Dendritic cell treated with granulocyte-macrophage colony-stimulating factor and Interleukin-4, amounts not matched to agents 40 ng/mL and 50 ng/mL, for 4 days (primary cell): ENCODE data around the gene WBP1.
"Not testable (repeated sequence)": the region's sequence is repeated elsewhere in the genome, so short reads cannot be mapped to it uniquely, and the experiment has no call there.

Experiments used
- H3K27ac Mint-ChIP-seq: one replicate; pipeline ENCODE4 v1.8.0; 2022; ENCODE audit warnings: mild to moderate bottlenecking, mixed read lengths
- H3K27me3 Mint-ChIP-seq: one replicate; pipeline ENCODE4 v1.8.0; 2022; ENCODE audit warnings: mild to moderate bottlenecking, mixed read lengths
- H3K36me3 Mint-ChIP-seq: one replicate; pipeline ENCODE4 v1.8.0; 2022; ENCODE audit warnings: low read depth, mixed read lengths
- H3K4me1 Mint-ChIP-seq: one replicate; pipeline ENCODE4 v1.8.0; 2022; ENCODE audit warnings: low read depth, mixed read lengths
- H3K4me3 Mint-ChIP-seq: one replicate; pipeline ENCODE4 v1.8.0; 2022; ENCODE audit warnings: mild to moderate bottlenecking, moderate library complexity, mixed read lengths
- H3K9me3 Mint-ChIP-seq: one replicate; pipeline ENCODE4 v1.8.0; 2022; ENCODE audit warnings: mixed read lengths
- intact Hi-C: fragments of 100-400 bp; cut with micrococcal nuclease; formaldehyde crosslinking; loops from one replicate; pipeline ENCODE4 v1.15.0; 2022

The WBP1 gene

DNA sequence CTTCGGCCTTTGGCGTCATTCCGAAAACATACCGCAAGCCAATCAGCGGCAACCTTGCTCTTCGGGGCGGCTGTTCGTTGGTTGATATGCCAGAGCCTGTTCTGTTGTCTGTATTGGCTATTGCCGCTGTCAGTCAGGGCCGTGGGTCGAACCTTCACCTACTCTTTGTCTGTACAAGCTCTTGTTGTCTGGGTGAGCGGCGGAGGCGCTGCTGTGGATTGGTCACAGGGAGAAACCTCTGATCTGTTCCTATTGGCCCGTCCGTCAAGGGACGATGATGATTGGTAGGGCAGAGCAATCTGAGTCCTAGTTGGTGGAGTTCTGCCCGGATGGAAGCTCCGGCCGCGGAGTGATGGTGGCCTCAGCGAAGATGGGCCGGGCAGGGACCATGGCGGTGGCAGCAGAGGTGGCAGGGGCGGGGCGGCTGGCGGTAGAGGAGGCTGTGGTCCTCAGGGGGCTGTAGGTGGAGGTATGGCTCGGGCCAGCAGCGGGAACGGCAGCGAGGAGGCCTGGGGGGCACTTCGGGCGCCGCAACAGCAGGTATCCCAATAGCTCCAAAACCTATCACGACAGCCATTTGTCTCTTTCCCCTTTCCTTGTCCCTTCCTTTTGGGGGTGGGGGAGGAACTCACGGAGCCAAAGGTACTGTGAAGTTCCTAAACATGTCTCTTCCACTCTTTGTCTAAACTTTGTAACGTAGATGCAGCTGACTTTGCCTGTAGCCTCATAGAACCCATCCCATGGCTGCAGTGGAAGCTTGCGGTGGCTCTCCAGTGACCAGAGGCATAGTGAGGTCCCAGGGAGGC, at the start of gene WBP1:
Gene WBP1, plus strand, starts transcription at position 307 of the 806 bp plus-strand sequence. Its CDS starts 165 bp downstream, at position 472.
- Mint-ChIP-seq H3K4me1 (peaks cover 60% of the 10 kb centered on the region), H3K27me3 (no peaks in the 10 kb centered on the region), H3K36me3 (peaks cover 75% of the 10 kb centered on the region), H3K27ac (peak within 1 kb of the TSS; percentile 94), H3K4me3 (peak within 1 kb of the TSS; percentile 85), H3K9me3 (no peaks in the 10 kb centered on the region)
- intact Hi-C loops, result loop anchor here (1.0 kb wide), 1 partner anchor 14 kb away; the partner anchor contains the start of gene MRPL53

DNA sequence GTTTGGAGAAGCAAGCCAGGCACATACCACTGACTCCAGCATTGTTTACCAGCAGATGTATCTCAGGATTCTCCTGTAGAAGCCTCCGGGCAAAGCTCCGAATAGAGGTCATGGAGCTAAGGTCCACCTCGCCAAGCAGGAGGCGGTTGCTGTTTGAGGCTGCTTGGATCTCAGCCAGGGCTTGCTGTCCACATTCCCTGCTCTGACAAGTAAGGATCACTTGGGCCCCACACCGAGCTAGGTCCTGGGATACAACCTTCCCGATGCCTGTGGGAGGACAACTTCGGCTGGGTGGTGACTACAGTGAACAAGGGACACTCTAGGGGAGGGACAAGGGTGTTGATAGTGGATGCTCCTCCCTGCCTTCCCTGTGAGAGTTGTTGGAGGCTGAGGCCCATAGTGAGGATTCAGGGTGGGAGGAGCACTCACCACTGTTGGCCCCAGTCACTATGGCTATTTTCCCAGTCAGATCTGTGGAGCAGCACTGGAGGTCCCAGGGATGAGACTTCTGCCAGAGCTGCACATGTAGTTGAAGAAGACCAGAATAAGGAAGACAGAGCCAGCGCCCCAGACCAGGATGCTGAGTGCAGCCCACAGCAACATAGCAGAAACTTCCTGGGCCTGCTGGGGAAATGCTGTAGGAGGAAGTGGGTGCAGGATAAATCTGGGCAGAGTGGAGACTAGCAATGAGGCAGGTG, 45.1 kb upstream of the WBP1 start:
- Mint-ChIP-seq H3K27ac (peak overlapping the region; percentile 71), H3K27me3 (peaks cover 30% of the 10 kb centered on the region), H3K4me3 (no peak overlapping the region), H3K9me3 (no peaks in the 10 kb centered on the region), H3K36me3 (no peaks in the 10 kb centered on the region), H3K4me1 (peaks cover 41% of the 10 kb centered on the region)
- intact Hi-C loops, result no loop called here

DNA sequence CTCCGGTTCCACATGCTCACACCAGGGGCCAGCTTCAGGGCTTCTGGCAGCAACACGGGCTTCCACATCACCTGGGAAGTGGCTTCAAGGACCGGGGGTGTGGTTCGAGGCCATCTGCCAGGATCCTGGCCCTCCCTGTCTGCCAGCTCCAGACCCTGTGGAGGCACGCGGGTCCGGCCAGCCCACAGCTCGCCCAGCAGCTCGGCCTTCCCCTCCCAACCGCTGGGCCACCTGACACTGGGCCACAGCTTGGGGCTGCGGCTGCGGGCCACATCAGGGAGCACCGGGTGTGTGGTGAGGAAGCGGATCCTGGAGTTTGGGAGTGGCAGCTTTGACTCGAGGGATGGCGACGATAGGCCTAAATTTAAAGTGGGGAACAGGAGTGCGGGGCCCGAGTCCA, 43.8 kb upstream of the WBP1 start:
- H3K4me3 Mint-ChIP-seq, result peak overlapping the region; percentile 70
- peak overlapping the region; percentile 71 for H3K27ac Mint-ChIP-seq
- peaks cover 25% of the 10 kb centered on the region for H3K27me3 Mint-ChIP-seq
- peaks cover 48% of the 10 kb centered on the region for H3K4me1 Mint-ChIP-seq
- no peaks in the 10 kb centered on the region for H3K36me3 Mint-ChIP-seq
- intact Hi-C loops, result no loop called here
- H3K9me3 Mint-ChIP-seq, result no peaks in the 10 kb centered on the region

DNA sequence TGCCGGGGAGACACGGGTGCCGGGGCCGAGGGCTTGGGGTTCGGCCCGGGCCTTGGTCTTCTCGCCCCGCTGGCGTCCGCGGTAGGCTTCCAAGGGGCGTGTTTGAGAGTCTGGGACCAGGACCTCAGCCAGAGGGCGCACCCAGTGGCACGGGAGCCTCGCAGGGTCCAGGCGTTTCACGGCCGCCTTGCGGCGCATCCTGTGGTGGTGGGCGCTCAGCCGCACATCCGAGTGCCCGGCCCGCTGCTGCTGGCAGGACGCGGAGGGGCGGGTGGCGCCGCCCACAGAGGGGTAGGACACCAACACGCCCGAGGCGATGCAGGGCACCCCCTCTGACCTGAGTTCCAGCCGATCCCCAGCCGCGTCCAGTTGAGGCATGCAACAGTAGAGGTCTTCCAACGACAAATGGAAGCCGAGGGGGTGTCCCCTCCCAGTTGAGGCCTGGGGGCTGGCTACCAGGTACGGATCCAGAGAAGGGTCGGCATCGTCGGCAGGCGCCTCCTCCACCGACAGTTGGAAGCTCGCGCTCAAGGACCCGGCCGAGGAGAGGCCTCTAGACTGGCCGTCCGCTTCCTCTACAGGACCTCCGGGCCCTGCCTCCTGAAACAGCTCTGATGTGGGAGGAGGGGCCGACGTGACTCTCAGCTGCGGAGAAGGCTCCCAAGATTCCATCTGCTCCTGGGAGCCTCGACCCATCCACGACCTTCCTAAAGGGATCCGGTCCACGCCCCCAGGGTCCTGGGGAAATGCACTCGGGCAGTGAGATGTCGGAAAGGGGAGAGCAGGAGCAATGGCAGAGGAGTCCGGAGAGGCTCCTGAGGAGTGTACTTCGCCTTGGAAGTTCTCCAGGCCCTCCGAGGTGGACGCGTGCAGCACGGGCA, 43.1 kb upstream of the WBP1 start:
- no peaks in the 10 kb centered on the region for H3K9me3 Mint-ChIP-seq
- intact Hi-C loops, result no loop called here
- H3K4me1 Mint-ChIP-seq, result peaks cover 53% of the 10 kb centered on the region
- peak overlapping the region; percentile 71 for H3K27ac Mint-ChIP-seq
- H3K27me3 Mint-ChIP-seq, result peaks cover 25% of the 10 kb centered on the region
- H3K4me3 Mint-ChIP-seq, result peak overlapping the region; percentile 70
- H3K36me3 Mint-ChIP-seq, result no peaks in the 10 kb centered on the region

DNA sequence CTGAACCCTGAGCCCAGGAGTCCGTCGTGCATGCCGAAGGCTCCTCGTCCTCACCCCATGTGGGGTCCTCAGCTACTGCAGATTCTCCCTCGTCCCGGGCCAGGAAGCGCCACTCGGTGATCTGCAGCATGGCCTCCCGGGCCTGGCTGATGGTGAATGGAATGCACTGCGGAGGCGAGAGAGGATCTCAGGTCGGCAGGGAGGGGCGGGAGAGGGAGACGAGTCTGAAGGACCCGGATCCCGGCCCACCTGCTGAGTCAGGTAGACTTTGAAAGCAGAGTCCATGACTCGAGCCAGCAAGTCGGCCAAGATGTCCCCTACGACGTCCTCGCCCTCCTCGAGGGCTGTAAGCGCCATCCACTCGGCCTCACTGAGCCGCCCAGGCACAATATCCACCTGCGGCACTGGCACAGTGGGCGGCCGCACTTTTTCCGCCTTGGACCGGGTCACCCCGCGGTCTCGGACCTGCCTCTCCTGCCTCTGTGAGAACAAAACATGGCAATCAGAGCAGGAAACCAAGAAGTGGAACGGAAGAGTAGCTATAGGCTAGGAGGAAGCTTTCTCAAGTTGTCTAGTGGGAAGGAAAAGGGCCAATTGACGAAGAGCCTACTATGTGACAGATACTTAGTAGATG, 42.4 kb upstream of the WBP1 start:
- Mint-ChIP-seq H3K27me3 (peaks cover 23% of the 10 kb centered on the region), H3K9me3 (no peaks in the 10 kb centered on the region), H3K4me3 (peak overlapping the region; percentile 70), H3K4me1 (peaks cover 60% of the 10 kb centered on the region), H3K27ac (peak overlapping the region; percentile 36), H3K36me3 (no peaks in the 10 kb centered on the region)
- intact Hi-C loops, result no loop called here

DNA sequence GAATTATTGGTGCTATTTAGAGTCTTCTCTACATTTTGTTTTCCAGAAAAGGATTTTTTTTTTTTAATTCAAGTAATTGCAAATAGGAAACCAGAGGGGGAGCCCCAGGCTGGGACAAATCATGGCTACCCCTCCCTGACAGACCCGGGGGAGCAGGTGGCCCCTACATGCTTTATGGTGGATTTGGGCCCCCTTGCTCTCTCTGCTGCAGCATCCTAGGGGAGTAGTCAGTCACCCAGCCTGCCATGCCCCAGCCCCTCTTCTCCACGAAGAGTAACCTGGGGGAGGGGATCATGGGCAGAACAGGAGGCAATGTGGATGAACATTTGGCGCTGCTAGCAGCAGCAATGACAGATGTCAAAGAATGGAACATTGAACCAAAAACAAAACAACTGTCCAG, 41.5 kb upstream of the WBP1 start:
- Mint-ChIP-seq H3K9me3 (no peaks in the 10 kb centered on the region), H3K27ac (no peak overlapping the region), H3K27me3 (peaks cover 22% of the 10 kb centered on the region), H3K4me3 (no peak overlapping the region), H3K4me1 (peaks cover 66% of the 10 kb centered on the region), H3K36me3 (peaks cover 7% of the 10 kb centered on the region)
- intact Hi-C loops, result no loop called here

DNA sequence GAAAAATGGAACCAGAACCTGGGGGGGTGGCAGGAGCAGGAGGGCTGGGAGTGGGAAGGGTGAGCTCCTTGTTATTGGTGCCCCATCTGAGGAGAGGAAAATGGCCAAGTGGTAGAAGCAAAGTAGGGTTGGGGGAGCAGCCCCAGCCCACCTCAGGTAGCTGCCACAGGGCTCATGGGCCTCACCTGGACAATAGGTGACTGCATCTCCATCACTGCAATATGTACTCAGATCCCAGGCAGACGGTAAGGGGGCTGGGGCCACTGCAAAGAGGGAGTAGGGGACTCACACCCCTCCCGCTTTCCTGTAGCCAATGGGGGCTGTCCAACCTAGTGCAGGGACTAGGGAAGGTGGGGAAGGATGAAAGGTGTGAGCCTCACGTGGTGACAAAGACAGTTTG, 41.0 kb upstream of the WBP1 start:
- no peaks in the 10 kb centered on the region for H3K9me3 Mint-ChIP-seq
- H3K36me3 Mint-ChIP-seq, result peaks cover 11% of the 10 kb centered on the region
- H3K4me3 Mint-ChIP-seq, result no peak overlapping the region
- intact Hi-C loops, result no loop called here
- peaks cover 24% of the 10 kb centered on the region for H3K27me3 Mint-ChIP-seq
- peaks cover 70% of the 10 kb centered on the region for H3K4me1 Mint-ChIP-seq
- H3K27ac Mint-ChIP-seq, result peak overlapping the region; percentile 48

DNA sequence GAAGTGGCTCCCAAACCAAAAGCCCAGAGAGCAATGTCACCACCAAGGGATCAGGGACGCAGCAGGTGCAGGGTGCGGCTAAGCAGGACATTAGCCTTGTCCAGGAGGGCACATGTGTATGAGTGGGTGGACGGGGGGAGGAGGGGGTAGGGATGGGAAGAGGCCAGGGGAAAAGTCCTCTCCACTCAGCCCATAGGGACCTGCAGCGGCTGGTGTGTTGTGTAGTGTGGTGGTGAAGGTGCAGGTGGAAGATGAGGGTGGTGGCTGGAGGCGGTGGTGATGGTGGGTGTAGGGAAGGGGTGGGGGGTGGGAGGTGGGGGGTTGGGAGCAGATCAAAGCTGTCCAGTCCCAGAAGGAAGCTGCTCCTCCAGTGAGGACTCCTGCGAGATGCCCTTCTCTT, 40.5 kb upstream of the WBP1 start:
- Mint-ChIP-seq H3K36me3 (peaks cover 11% of the 10 kb centered on the region), H3K27me3 (peaks cover 28% of the 10 kb centered on the region), H3K9me3 (no peaks in the 10 kb centered on the region), H3K4me3 (no peak overlapping the region), H3K4me1 (peaks cover 71% of the 10 kb centered on the region), H3K27ac (peak overlapping the region; percentile 48)
- intact Hi-C loops, result no loop called here

DNA sequence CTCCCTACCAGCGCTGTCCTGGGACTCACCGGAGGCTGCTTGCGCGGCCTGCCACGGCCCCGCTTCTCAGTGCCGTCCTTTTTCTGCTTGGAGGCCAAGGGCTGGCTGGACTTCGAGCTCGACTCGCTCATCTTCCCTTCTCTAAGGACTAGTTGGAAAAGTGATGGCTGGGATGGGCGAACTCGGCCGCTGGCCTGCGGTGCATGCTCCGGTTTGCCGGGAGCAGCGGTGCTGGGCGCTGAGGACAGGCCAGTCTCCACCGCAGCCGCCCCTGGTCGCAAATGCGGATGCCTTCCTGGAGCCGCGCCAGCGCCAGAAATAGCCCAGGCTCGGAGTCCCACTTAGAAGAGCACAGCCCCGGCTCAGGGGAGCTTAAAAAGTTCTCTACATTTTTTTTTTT, 39.9 kb upstream of the WBP1 start:
- H3K4me3 Mint-ChIP-seq, result no peak overlapping the region
- H3K27ac Mint-ChIP-seq, result peak overlapping the region; percentile 48
- intact Hi-C loops, result no loop called here
- peaks cover 68% of the 10 kb centered on the region for H3K4me1 Mint-ChIP-seq
- no peaks in the 10 kb centered on the region for H3K9me3 Mint-ChIP-seq
- peaks cover 11% of the 10 kb centered on the region for H3K36me3 Mint-ChIP-seq
- H3K27me3 Mint-ChIP-seq, result peaks cover 29% of the 10 kb centered on the region

DNA sequence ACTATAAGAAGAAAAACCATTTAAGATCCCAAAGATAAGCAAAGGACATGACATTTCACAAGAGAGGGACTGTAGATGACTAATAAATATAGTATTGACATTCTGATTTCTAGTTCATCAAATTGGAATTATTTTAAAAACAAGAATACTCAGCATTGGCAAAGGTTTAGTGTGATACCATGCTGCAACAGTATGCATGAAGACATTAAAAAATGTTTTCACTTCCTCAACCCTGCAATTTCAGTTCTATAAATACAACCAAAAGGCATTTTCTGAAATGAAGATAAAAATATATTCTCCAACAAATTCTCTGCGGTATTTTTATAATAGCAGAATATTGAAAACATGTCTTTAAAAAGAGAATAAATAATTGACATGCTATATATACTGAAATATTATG, 38.9 kb upstream of the WBP1 start:
- intact Hi-C loops, result no loop called here
- H3K9me3 Mint-ChIP-seq, result no peaks in the 10 kb centered on the region
- peaks cover 27% of the 10 kb centered on the region for H3K27me3 Mint-ChIP-seq
- H3K27ac Mint-ChIP-seq, result peak overlapping the region; percentile 48
- no peak overlapping the region for H3K4me3 Mint-ChIP-seq
- H3K36me3 Mint-ChIP-seq, result peaks cover 11% of the 10 kb centered on the region
- H3K4me1 Mint-ChIP-seq, result peaks cover 60% of the 10 kb centered on the region

DNA sequence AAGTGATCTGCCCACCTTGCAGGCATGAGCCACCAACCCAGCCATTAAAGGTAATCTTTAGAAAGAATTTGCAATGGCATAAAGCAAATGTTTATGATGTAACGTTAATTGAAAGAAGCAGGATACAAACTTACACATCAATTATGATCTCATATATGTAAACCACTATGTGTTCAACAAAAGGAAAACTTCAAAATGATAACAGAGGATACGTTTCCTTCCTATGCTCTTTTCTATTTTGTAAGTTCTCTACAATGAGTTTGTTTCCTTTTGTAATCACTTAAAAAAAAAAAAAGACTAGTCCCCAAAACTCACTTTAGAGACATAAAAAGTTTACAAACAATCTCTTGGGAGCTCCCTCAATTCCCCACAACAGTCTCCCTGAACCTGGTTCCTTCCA, 38.2 kb upstream of the WBP1 start:
- Mint-ChIP-seq H3K36me3 (peaks cover 14% of the 10 kb centered on the region), H3K4me3 (peak overlapping the region; percentile 4), H3K9me3 (no peaks in the 10 kb centered on the region), H3K27me3 (peaks cover 22% of the 10 kb centered on the region), H3K4me1 (peaks cover 54% of the 10 kb centered on the region), H3K27ac (peak overlapping the region; percentile 65)
- intact Hi-C loops, result no loop called here

DNA sequence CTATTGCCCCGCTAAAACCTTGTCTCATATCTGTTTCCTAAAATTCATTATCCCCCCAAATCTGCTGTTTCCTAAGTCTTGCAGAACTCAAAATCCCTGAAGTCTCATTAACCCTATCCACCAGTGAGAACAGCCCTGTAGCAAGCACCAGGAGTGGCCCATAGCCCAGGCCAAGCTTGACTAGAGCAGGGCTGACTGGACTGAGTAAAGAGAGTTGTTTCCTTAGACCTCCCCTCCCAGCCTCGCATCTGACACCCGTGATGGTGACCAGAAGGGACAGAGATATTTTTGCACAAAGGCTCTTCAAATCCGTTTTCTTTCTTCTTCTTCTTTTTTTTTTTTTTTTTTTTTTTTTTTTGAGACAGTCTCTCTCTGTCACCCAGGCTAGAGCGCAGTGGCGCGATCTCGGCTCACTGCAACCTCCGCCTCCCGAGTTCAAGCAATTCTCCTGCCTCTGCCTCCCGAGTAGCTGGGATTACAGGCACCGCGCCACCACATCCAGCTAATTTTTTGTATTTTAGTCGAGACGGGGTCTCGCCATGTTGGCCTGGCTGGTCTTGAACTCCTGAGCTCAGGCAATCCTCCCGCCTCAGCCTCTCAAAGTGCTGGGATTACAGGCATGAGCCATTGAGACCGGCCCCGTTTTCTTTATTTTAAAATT, 37.7 kb upstream of the WBP1 start:
- intact Hi-C loops, result loop anchor here (1.0 kb wide), 2 partner anchors 34 to 63 kb away; partner anchors contain the start of gene TTC31
- peak overlapping the region; percentile 71 for H3K27ac Mint-ChIP-seq
- H3K36me3 Mint-ChIP-seq, result peaks cover 20% of the 10 kb centered on the region
- peaks cover 49% of the 10 kb centered on the region for H3K4me1 Mint-ChIP-seq
- peaks cover 17% of the 10 kb centered on the region for H3K27me3 Mint-ChIP-seq
- H3K9me3 Mint-ChIP-seq, result not testable (repeated sequence)
- H3K4me3 Mint-ChIP-seq, result peak overlapping the region; percentile 99
